Left ventricle myocardium inferior (tissue), 1 donor: ENCODE measurements around the gene C14orf93. TPM values are rescaled to one million over a fixed set of nuclear protein-coding genes. Genes with fewer than 3 reads are reported as not detected.

ENCODE experiments used
- DNase-seq: peaks from one replicate; pipeline ENCODE4 v3.0.0-alpha.2; 2020
- H3K27ac ChIP-seq: fragments of 200-600 bp; replicated peaks from 2 replicates; pipeline ENCODE4 v1.8.0; 2021
- H3K27me3 ChIP-seq: fragments of 200-600 bp; 2 replicates; pipeline ENCODE4 v1.8.0; 2021; ENCODE audit warnings: low read depth
- H3K36me3 ChIP-seq: fragments of 200-600 bp; 2 replicates; pipeline ENCODE4 v1.8.0; 2021
- H3K4me1 ChIP-seq: fragments of 200-600 bp; 2 replicates; pipeline ENCODE4 v1.8.0; 2021
- H3K4me3 ChIP-seq: fragments of 200-600 bp; 2 replicates; pipeline ENCODE4 v1.8.0; 2021; ENCODE audit warnings: mild to moderate bottlenecking, moderate library complexity
- H3K9me3 ChIP-seq: fragments of 200-600 bp; replicated peaks from 2 replicates; pipeline ENCODE4 v1.8.0; 2021
- intact Hi-C: fragments of 100-400 bp; cut with micrococcal nuclease; formaldehyde crosslinking; loops from one replicate; pipeline ENCODE4 v1.11.0; 2022
- total RNA-seq: library from RNA; stranded (reverse); fragmentation: NEBNext Ultra II Directional; extraction: Animal tissue kit (Norgen Biotek cat#: 25700); gene quantifications from one replicate; pipeline ENCODE4 v1.2.1, GENCODE V29; 2021
- TF ChIP-seq, protein P1 (sequence below): fragments of 200-600 bp; IDR thresholded peaks from 2 replicates; pipeline ENCODE4 v1.8.0; 2021; ENCODE audit warnings: antibody characterized with exemption, mild to moderate bottlenecking, borderline replicate concordance
- donor health status: DM: no; HTN: yes; CAD: no; lungs with severe emphysema.

The C14orf93 gene
- total RNA-seq, 1 donor from 2014 or later = 4.9 TPM

DNA sequence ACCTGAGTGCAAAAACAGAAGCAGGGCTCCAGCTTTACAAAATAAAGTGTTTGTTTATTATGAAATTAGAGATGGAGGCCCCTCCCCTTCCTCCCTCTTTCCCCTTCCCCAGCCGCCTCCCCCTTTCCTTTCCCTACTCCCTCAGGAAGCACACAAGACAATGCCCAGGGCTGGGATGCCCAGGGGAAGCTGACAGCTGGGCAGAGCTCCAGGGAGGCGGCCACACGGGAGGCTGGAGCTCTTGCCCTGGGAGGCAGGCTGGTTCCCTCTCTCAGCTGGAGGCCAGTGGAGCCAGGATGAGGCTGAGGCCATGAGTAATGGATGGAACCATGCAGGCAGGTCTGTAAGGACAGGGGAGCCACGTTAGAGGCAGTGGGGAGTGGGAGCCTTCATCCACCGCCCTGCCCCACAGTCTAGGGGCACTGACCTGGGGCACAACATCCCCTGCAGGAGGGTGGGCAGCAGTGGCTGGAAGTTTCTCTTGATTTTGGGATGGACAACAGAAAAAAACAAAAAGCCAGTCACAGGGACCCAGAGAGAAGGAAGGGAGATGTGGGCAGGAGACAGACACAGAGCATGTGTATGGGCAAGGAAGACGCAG lies 37.2 kb upstream of the C14orf93 start:
- Histone ChIP-seq H3K9me3 (no peaks in the 10 kb centered on the region), H3K36me3 (no peaks in the 10 kb centered on the region), H3K4me1 (peaks cover 36% of the 10 kb centered on the region), H3K4me3 (no peak overlapping the region), H3K27me3 (peaks cover 6% of the 10 kb centered on the region), H3K27ac (peak overlapping the region; percentile 71)
- no peak for DNase-seq
- TF ChIP-seq, protein P1, sequence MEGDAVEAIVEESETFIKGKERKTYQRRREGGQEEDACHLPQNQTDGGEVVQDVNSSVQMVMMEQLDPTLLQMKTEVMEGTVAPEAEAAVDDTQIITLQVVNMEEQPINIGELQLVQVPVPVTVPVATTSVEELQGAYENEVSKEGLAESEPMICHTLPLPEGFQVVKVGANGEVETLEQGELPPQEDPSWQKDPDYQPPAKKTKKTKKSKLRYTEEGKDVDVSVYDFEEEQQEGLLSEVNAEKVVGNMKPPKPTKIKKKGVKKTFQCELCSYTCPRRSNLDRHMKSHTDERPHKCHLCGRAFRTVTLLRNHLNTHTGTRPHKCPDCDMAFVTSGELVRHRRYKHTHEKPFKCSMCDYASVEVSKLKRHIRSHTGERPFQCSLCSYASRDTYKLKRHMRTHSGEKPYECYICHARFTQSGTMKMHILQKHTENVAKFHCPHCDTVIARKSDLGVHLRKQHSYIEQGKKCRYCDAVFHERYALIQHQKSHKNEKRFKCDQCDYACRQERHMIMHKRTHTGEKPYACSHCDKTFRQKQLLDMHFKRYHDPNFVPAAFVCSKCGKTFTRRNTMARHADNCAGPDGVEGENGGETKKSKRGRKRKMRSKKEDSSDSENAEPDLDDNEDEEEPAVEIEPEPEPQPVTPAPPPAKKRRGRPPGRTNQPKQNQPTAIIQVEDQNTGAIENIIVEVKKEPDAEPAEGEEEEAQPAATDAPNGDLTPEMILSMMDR = no peak
- intact Hi-C loops = no loop called here

GRCh38 chr14:23045419-23046357 lies 35.7 kb upstream of the C14orf93 start:
- Histone ChIP-seq H3K27ac (peak overlapping the region; percentile 71), H3K27me3 (peaks cover 6% of the 10 kb centered on the region), H3K4me3 (no peak overlapping the region), H3K4me1 (peaks cover 36% of the 10 kb centered on the region), H3K36me3 (no peaks in the 10 kb centered on the region), H3K9me3 (no peaks in the 10 kb centered on the region)
- TF ChIP-seq, protein P1 = no peak
- intact Hi-C loops = no loop called here
- no peak for DNase-seq

DNA sequence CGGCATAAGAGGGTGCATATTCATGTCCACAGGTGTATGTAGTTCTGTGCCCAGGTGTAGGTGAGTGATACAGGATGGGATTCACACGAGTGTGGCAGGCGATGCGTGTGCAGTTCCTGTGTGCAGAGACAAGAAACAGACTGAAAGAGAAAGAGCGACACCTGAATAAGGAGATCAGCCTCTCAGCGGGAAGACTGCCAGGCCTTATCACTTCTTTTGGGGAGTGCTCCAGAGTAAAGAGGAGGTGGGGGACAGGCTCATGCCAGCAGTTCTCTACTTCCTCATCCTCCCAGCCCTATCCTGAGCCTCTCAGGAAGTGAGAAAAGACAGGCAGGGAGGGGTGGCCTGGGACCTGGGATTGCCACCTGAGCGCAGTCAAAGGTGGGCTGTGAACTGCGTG lies 34.9 kb upstream of the C14orf93 start:
- H3K4me3 ChIP-seq = no peak overlapping the region
- no peaks in the 10 kb centered on the region for H3K36me3 ChIP-seq
- no peak for DNase-seq
- peak overlapping the region; percentile 71 for H3K27ac ChIP-seq
- peaks cover 36% of the 10 kb centered on the region for H3K4me1 ChIP-seq
- H3K27me3 ChIP-seq = peaks cover 6% of the 10 kb centered on the region
- H3K9me3 ChIP-seq = no peaks in the 10 kb centered on the region
- intact Hi-C loops = no loop called here
- TF ChIP-seq, protein P1 = no peak

- TF ChIP-seq, protein P1 = no peak
- Histone ChIP-seq H3K4me3 (no peak overlapping the region), H3K27me3 (peaks cover 6% of the 10 kb centered on the region), H3K9me3 (no peaks in the 10 kb centered on the region), H3K27ac (no peak overlapping the region), H3K4me1 (peaks cover 36% of the 10 kb centered on the region), H3K36me3 (no peaks in the 10 kb centered on the region)
- no peak for DNase-seq
- intact Hi-C loops = no loop called here
Measured at GRCh38 chr14:23043754-23044153, 33.8 kb upstream of the C14orf93 start.

GRCh38 chr14:23043145-23043544 lies 33.2 kb upstream of the C14orf93 start:
- Histone ChIP-seq H3K36me3 (no peaks in the 10 kb centered on the region), H3K4me3 (no peak overlapping the region), H3K27ac (no peak overlapping the region), H3K27me3 (peaks cover 4% of the 10 kb centered on the region), H3K4me1 (peaks cover 36% of the 10 kb centered on the region), H3K9me3 (no peaks in the 10 kb centered on the region)
- intact Hi-C loops = no loop called here
- DNase-seq = no peak
- TF ChIP-seq, protein P1 = no peak
